HCT116 (cell line): ENCODE data around the gene SPACA4.

ENCODE experiments used
- CBX3 ChIP-seq: IDR thresholded peaks from 2 replicates; pipeline ENCODE4 v1.6.1; 2012; ENCODE audit warnings: low read depth
- CTCF ChIP-seq, 3 experiments: fragments of 200-600 bp in 1 of 3; sonication (generic) in 1 of 3; IDR thresholded peaks in 2 of 3; conservative IDR thresholded peaks in 1 of 3; 2 replicates each; pipeline ENCODE4 v1.5.1; 2012 to 2017; ENCODE audit warnings: low read depth in 2 of 3, low read length in 2 of 3, antibody characterized with exemption in 1 of 3, borderline replicate concordance in 1 of 3, control low read depth in 1 of 3, mild to moderate bottlenecking in 1 of 3, mixed read lengths in 1 of 3, mixed run types in 1 of 3, moderate library complexity in 1 of 3; ENCODE audit not compliant: insufficient read depth in 1 of 3
- EZH2phosphoT487 ChIP-seq: fragments of 200-600 bp; IDR thresholded peaks from 2 replicates; pipeline ENCODE4 v1.6.1; 2018; ENCODE audit warnings: antibody characterized with exemption, borderline replicate concordance
- JUND ChIP-seq: IDR thresholded peaks from 2 replicates; pipeline ENCODE4 v1.6.1; 2012
- MAX ChIP-seq: IDR thresholded peaks from 2 replicates; pipeline ENCODE4 v1.6.1; 2012
- POLR2A ChIP-seq: IDR thresholded peaks from 2 replicates; pipeline ENCODE4 v1.7.0; 2011; ENCODE audit warnings: borderline replicate concordance; ENCODE audit not compliant: insufficient read depth, insufficient read length; ENCODE audit errors: extremely low read depth
- POLR2AphosphoS5 ChIP-seq: IDR thresholded peaks from 2 replicates; pipeline ENCODE4 v1.6.1; 2011; ENCODE audit warnings: mild to moderate bottlenecking, low read depth, low read length, moderate library complexity
- RAD21 ChIP-seq: IDR thresholded peaks from 2 replicates; pipeline ENCODE4 v1.6.1; 2012; ENCODE audit warnings: low read depth, mild to moderate bottlenecking
- REST ChIP-seq: IDR thresholded peaks from 2 replicates; pipeline ENCODE4 v1.6.1; 2012; ENCODE audit warnings: low read depth
- SIN3A ChIP-seq: IDR thresholded peaks from 2 replicates; pipeline ENCODE4 v1.6.1; 2012; ENCODE audit warnings: low read depth
- SRF ChIP-seq: IDR thresholded peaks from 2 replicates; pipeline ENCODE4 v1.6.1; 2012; ENCODE audit warnings: low read depth

GRCh38 chr19:48629297-48629598 lies 22.7 kb downstream of the SPACA4 start:
- TF ChIP-seq RAD21 (no peak), CTCF (IDR thresholded peaks at IDR 0.05 in 2 of 3, conservative IDR thresholded peaks at IDR 0.05 in 1 of 3; ENCODE audit: borderline replicate concordance in 1 of 3, insufficient read depth in 1 of 3, low read depth in 2 of 3, low read length in 2 of 3) (no peak), CBX3 (no peak), POLR2A (no peak), POLR2AphosphoS5 (no peak), EZH2phosphoT487 (no peak), SIN3A (no peak), SRF (no peak), REST (no peak), MAX (no peak), JUND (no peak)
